Neuronal stem cell (in vitro differentiated cells): ENCODE results near the gene PRMT2.

ENCODE experiments used
- DNase-seq: peaks from one replicate; pipeline ENCODE4 v3.0.0-alpha.2; 2013; ENCODE audit warnings: low spot score
- H2AFZ ChIP-seq: one replicate; pipeline ENCODE4 v1.6.1; 2013; ENCODE audit warnings: mild to moderate bottlenecking, low read length, inconsistent platforms
- H2AK5ac ChIP-seq: 2 replicates; pipeline ENCODE4 v1.6.1; 2013; ENCODE audit warnings: low read depth, mild to moderate bottlenecking, inconsistent platforms, low read length, moderate library complexity, mixed read lengths
- H2BK120ac ChIP-seq: 2 replicates; pipeline ENCODE4 v1.6.1; 2013; ENCODE audit warnings: low read depth, mild to moderate bottlenecking, inconsistent platforms, low read length, moderate library complexity, mixed read lengths
- H2BK12ac ChIP-seq: one replicate; pipeline ENCODE4 v1.6.1; 2013; ENCODE audit warnings: low read length, inconsistent platforms
- H2BK15ac ChIP-seq: 2 replicates; pipeline ENCODE4 v1.6.1; 2013; ENCODE audit warnings: mild to moderate bottlenecking, low read length, inconsistent platforms, mixed read lengths
- H2BK5ac ChIP-seq: one replicate; pipeline ENCODE4 v1.6.1; 2013; ENCODE audit warnings: inconsistent platforms, mild to moderate bottlenecking, low read length, moderate library complexity
- H3K14ac ChIP-seq: one replicate; pipeline ENCODE4 v1.6.1; 2013; ENCODE audit warnings: low read length, inconsistent platforms
- H3K18ac ChIP-seq: 2 replicates; pipeline ENCODE4 v1.6.1; 2013; ENCODE audit warnings: low read length, inconsistent platforms
- H3K23ac ChIP-seq: 2 replicates; pipeline ENCODE4 v1.6.1; 2013; ENCODE audit warnings: low read depth, mild to moderate bottlenecking, mixed read lengths, low read length, inconsistent platforms; ENCODE audit not compliant: poor library complexity
- H3K27ac ChIP-seq: replicated peaks from 3 replicates; pipeline ENCODE4 v1.5.1; 2013; ENCODE audit warnings: low read length, inconsistent platforms
- H3K27me3 ChIP-seq, 3 experiments: 2 replicates each; pipeline ENCODE4 v1.6.1; 2013; ENCODE audit warnings: low read length in 3 of 3, mild to moderate bottlenecking in 2 of 3, inconsistent platforms in 1 of 3, low read depth in 1 of 3, mixed read lengths in 1 of 3, moderate library complexity in 1 of 3; ENCODE audit not compliant: control insufficient read depth in 3 of 3, insufficient read depth in 3 of 3
- H3K36me3 ChIP-seq, 2 donors: replicated peaks in 1 of 2; 2 replicates each; pipeline ENCODE4 v1.6.1; 2013; ENCODE audit warnings: low read length in 2 of 2; ENCODE audit not compliant: control insufficient read depth in 2 of 2, insufficient read depth in 2 of 2
- H3K4ac ChIP-seq: 2 replicates; pipeline ENCODE4 v1.6.1; 2013; ENCODE audit warnings: inconsistent platforms, mild to moderate bottlenecking, low read length, moderate library complexity
- H3K4me1 ChIP-seq, 2 donors: 1 replicate in 1 of 2; 2 replicates in 1 of 2; pipeline ENCODE4 v1.6.1; 2013; ENCODE audit warnings: low read length in 2 of 2, low read depth in 1 of 2; ENCODE audit not compliant: control insufficient read depth in 2 of 2, insufficient read depth in 1 of 2
- H3K4me2 ChIP-seq: one replicate; pipeline ENCODE4 v1.6.1; 2013; ENCODE audit warnings: mild to moderate bottlenecking, low read length, inconsistent platforms; ENCODE audit not compliant: insufficient read depth, poor library complexity, severe bottlenecking
- H3K4me3 ChIP-seq, 2 donors: 2 replicates each; pipeline ENCODE4 v1.5.1; 2013; ENCODE audit warnings: low read length in 2 of 2, mild to moderate bottlenecking in 2 of 2, inconsistent platforms in 1 of 2, moderate library complexity in 1 of 2
- H3K79me1 ChIP-seq: one replicate; pipeline ENCODE4 v1.6.1; 2013; ENCODE audit warnings: low read depth, mild to moderate bottlenecking, inconsistent platforms, low read length, moderate library complexity
- H3K9ac ChIP-seq: one replicate; pipeline ENCODE4 v1.6.1; 2013; ENCODE audit warnings: mild to moderate bottlenecking, low read depth, low read length, inconsistent platforms; ENCODE audit not compliant: poor library complexity
- H3K9me3 ChIP-seq, 2 donors: replicated peaks in 1 of 2; 2 replicates each; pipeline versions ENCODE3 to v1.6.1; 2013; ENCODE audit warnings: low read length in 2 of 2, mild to moderate bottlenecking in 2 of 2, inconsistent platforms in 1 of 2, low read depth in 1 of 2, mixed read lengths in 1 of 2, moderate library complexity in 1 of 2; ENCODE audit not compliant: control insufficient read depth in 2 of 2, insufficient read depth in 1 of 2
- H4K8ac ChIP-seq: one replicate; pipeline ENCODE4 v1.6.1; 2013; ENCODE audit warnings: low read depth, mild to moderate bottlenecking, inconsistent platforms, low read length, moderate library complexity
- H4K91ac ChIP-seq: one replicate; pipeline ENCODE4 v1.6.1; 2013; ENCODE audit warnings: low read length, low read depth, mild to moderate bottlenecking, inconsistent platforms; ENCODE audit not compliant: poor library complexity
- WGBS, 2 donors: extraction: QIAGEN DNeasy Blood & Tissue Kit; methylation state at CpG; one replicate each; pipeline ENCODE4 v1.1.7; 2013; ENCODE audit warnings: missing lambda C conversion rate in 2 of 2, mixed read lengths in 1 of 2; ENCODE audit not compliant: insufficient read length in 2 of 2, insufficient replicate concordance in 1 of 2; ENCODE audit errors: extremely low coverage in 2 of 2; 5-methylcytosine and 5-hydroxymethylcytosine counted together

PRMT2 gene

GRCh38 chr21:46622226-46622625 is 13.2 kb upstream of the PRMT2 start:
- H3K79me1 ChIP-seq = no peaks in the 10 kb centered on the region
- no peak overlapping the region for H2BK120ac ChIP-seq
- H4K8ac ChIP-seq = no peak overlapping the region
- H3K36me3 ChIP-seq = no peaks in the 10 kb centered on the region
- no peak overlapping the region for H2AK5ac ChIP-seq
- no CpG with 5 or more reads among the region's 4 CpGs for WGBS, 2 donors
- no peak overlapping the region for H2BK12ac ChIP-seq
- peak overlapping the region; percentile 71 for H2AFZ ChIP-seq
- no peak overlapping the region for H3K23ac ChIP-seq
- no peaks in the 10 kb centered on the region for H3K27me3 ChIP-seq
- DNase-seq = peak; percentile 72
- H3K4me2 ChIP-seq = no peak overlapping the region
- no peak overlapping the region for H3K4me3 ChIP-seq
- peak overlapping the region; percentile 78 for H3K27ac ChIP-seq
- H2BK15ac ChIP-seq = no peak overlapping the region
- no peak overlapping the region for H3K18ac ChIP-seq
- H3K4ac ChIP-seq = no peak overlapping the region
- no peak overlapping the region for H3K9ac ChIP-seq
- no peak overlapping the region for H4K91ac ChIP-seq
- H3K14ac ChIP-seq = no peak overlapping the region
- no peak overlapping the region for H2BK5ac ChIP-seq
- peaks cover 13 to 21% of the 10 kb centered on the region in 2 donors for H3K4me1 ChIP-seq
- peaks cover 18 to 54% of the 10 kb centered on the region in 2 donors for H3K9me3 ChIP-seq

- H2BK15ac ChIP-seq = peak overlapping the region; percentile 82
- no peak overlapping the region for H3K9ac ChIP-seq
- peak overlapping the region; percentile 82 for H2AK5ac ChIP-seq
- H4K91ac ChIP-seq = peak overlapping the region; percentile 11
- H3K14ac ChIP-seq = no peak overlapping the region
- no peak overlapping the region for H4K8ac ChIP-seq
- H3K18ac ChIP-seq = peak overlapping the region; percentile 81
- peaks cover 13 to 21% of the 10 kb centered on the region in 2 donors for H3K4me1 ChIP-seq
- no peak overlapping the region for H3K27ac ChIP-seq
- peak overlapping the region; percentile 98 for H2BK12ac ChIP-seq
- no CpG with 5 or more reads among the region's 16 CpGs for WGBS, 2 donors
- H3K23ac ChIP-seq = peak overlapping the region; percentile 16
- no peaks in the 10 kb centered on the region for H3K36me3 ChIP-seq
- peak overlapping the region; percentile 39 for H2AFZ ChIP-seq
- no peak overlapping the region for H3K4me2 ChIP-seq
- no peak overlapping the region for H2BK5ac ChIP-seq
- peaks cover 18 to 57% of the 10 kb centered on the region in 2 donors for H3K9me3 ChIP-seq
- no peak overlapping the region for H3K4ac ChIP-seq
- H3K79me1 ChIP-seq = no peaks in the 10 kb centered on the region
- H3K4me3 ChIP-seq = no peak overlapping the region
- no peak for DNase-seq
- no peaks in the 10 kb centered on the region for H3K27me3 ChIP-seq
- H2BK120ac ChIP-seq = peak overlapping the region; percentile 48
Measured at GRCh38 chr21:46624050-46624449, 11.4 kb upstream of the PRMT2 start.

- H3K36me3 ChIP-seq = no peaks in the 10 kb centered on the region
- H4K8ac ChIP-seq = no peak overlapping the region
- no peak overlapping the region for H2AK5ac ChIP-seq
- H3K4me1 ChIP-seq = peaks cover 13 to 20% of the 10 kb centered on the region in 2 donors
- H3K79me1 ChIP-seq = no peaks in the 10 kb centered on the region
- no peak overlapping the region for H3K4me2 ChIP-seq
- no peak overlapping the region for H2BK15ac ChIP-seq
- H3K23ac ChIP-seq = no peak overlapping the region
- no peak for DNase-seq
- no peaks in the 10 kb centered on the region for H3K27me3 ChIP-seq
- H3K27ac ChIP-seq = no peak overlapping the region
- H3K14ac ChIP-seq = no peak overlapping the region
- H3K9ac ChIP-seq = no peak overlapping the region
- H3K4me3 ChIP-seq = no peak overlapping the region
- H2BK5ac ChIP-seq = no peak overlapping the region
- no peak overlapping the region for H3K18ac ChIP-seq
- H2AFZ ChIP-seq = no peak overlapping the region
- no CpG with 5 or more reads among the region's 1 CpG for WGBS, 2 donors
- H2BK12ac ChIP-seq = no peak overlapping the region
- H3K9me3 ChIP-seq = peaks cover 16 to 40% of the 10 kb centered on the region in 2 donors
- no peak overlapping the region for H4K91ac ChIP-seq
- no peak overlapping the region for H3K4ac ChIP-seq
- no peak overlapping the region for H2BK120ac ChIP-seq
Measured at GRCh38 chr21:46625759-46626158, 9.7 kb upstream of the PRMT2 start.

- no peak overlapping the region for H3K9ac ChIP-seq
- WGBS, 2 donors = no CpG with 5 or more reads among the region's 7 CpGs
- H3K36me3 ChIP-seq = no peaks in the 10 kb centered on the region
- no peak overlapping the region for H2BK120ac ChIP-seq
- no peak overlapping the region for H3K14ac ChIP-seq
- no peak overlapping the region for H2BK12ac ChIP-seq
- no peak overlapping the region for H4K8ac ChIP-seq
- H3K4ac ChIP-seq = no peak overlapping the region
- no peak overlapping the region for H3K18ac ChIP-seq
- DNase-seq = no peak
- H2BK5ac ChIP-seq = no peak overlapping the region
- no peaks in the 10 kb centered on the region for H3K27me3 ChIP-seq
- peaks cover 6 to 12% of the 10 kb centered on the region in 2 donors for H3K4me1 ChIP-seq
- no peak overlapping the region for H2BK15ac ChIP-seq
- H3K23ac ChIP-seq = no peak overlapping the region
- H3K27ac ChIP-seq = no peak overlapping the region
- no peaks in the 10 kb centered on the region for H3K79me1 ChIP-seq
- no peak overlapping the region for H2AFZ ChIP-seq
- peak overlapping the region; percentile 67 for H4K91ac ChIP-seq
- peaks cover 16 to 38% of the 10 kb centered on the region in 2 donors for H3K9me3 ChIP-seq
- no peak overlapping the region for H3K4me3 ChIP-seq
- no peak overlapping the region for H3K4me2 ChIP-seq
- peak overlapping the region; percentile 8 for H2AK5ac ChIP-seq
Measured at GRCh38 chr21:46626536-46626935, 8.9 kb upstream of the PRMT2 start.
